ENCODE results near the gene TMEM181. TPM values are rescaled to one million over a fixed set of nuclear protein-coding genes. Genes with fewer than 3 reads are reported as not detected.

The TMEM181 gene
- total and polyA plus RNA-seq, 9 donors, result 7.3 to 21.9 (median 12.7) TPM

DNA sequence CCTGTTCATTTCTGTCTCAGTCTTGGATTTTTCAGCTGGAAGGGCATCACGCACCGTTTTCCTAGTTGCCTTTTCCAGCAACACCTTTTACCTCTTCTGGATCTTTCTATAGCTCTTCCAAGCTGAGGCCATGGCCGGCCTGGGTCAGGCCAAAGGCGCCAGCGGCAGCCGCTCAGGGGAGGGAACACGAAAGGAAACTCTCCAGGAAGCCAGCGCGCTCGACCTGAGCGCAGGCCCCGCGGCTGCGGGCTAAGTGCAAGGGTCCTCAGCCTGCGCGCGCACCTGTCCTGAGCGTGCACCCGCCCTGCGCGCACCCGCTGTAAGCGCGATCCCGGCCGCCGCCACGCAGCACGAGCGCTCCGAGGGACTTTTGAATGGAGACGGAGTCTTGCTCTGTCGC is 43.8 kb upstream of the TMEM181 start:
- 16 to 23% (median 18%) methylated on average over 33 of the region's 33 CpGs for WGBS, 3 donors
- TF ChIP-seq EP300 (IDR thresholded peaks at IDR 0.05) (no peak), POLR2A (IDR thresholded peaks at IDR 0.05) (no peak), CTCF (IDR thresholded peaks at IDR 0.05) (no peak)
- no peak overlapping the region for H3K4me3 ChIP-seq
- no peaks in the 10 kb centered on the region for H3K36me3 ChIP-seq
- H3K4me1 ChIP-seq (ENCODE audit: insufficient read depth), result peaks cover 1% of the 10 kb centered on the region
- H3K27me3 ChIP-seq, result no peaks in the 10 kb centered on the region
- H3K27ac ChIP-seq, result no peak overlapping the region
- DNase-seq, result no peak
- intact Hi-C loops (cut with DNase I), result no loop called here
- no peaks in the 10 kb centered on the region for H3K9me3 ChIP-seq

GRCh38 chr6:158517038-158517437 is 42.9 kb upstream of the TMEM181 start:
- TF ChIP-seq EP300 (IDR thresholded peaks at IDR 0.05), result no peak
- no peak for TF ChIP-seq CTCF (IDR thresholded peaks at IDR 0.05)
- TF ChIP-seq POLR2A (IDR thresholded peaks at IDR 0.05), result no peak
- WGBS, 3 donors, result 88 to 92% (median 89%) methylated on average over 8 of the region's 8 CpGs
- peaks cover 1% of the 10 kb centered on the region for H3K4me1 ChIP-seq (ENCODE audit: insufficient read depth)
- no peak overlapping the region for H3K27ac ChIP-seq
- no peaks in the 10 kb centered on the region for H3K36me3 ChIP-seq
- no peaks in the 10 kb centered on the region for H3K9me3 ChIP-seq
- DNase-seq, result no peak
- intact Hi-C loops (cut with DNase I), result no loop called here
- no peak overlapping the region for H3K4me3 ChIP-seq
- no peaks in the 10 kb centered on the region for H3K27me3 ChIP-seq

GRCh38 chr6:158517581-158517980 is 42.3 kb upstream of the TMEM181 start:
- no peaks in the 10 kb centered on the region for H3K36me3 ChIP-seq
- intact Hi-C loops (cut with DNase I), result no loop called here
- no peak overlapping the region for H3K27ac ChIP-seq
- no peaks in the 10 kb centered on the region for H3K27me3 ChIP-seq
- no peak for DNase-seq
- TF ChIP-seq EP300 (IDR thresholded peaks at IDR 0.05) (no peak), POLR2A (IDR thresholded peaks at IDR 0.05) (no peak), CTCF (IDR thresholded peaks at IDR 0.05) (no peak)
- peaks cover 1% of the 10 kb centered on the region for H3K4me1 ChIP-seq (ENCODE audit: insufficient read depth)
- H3K9me3 ChIP-seq, result no peaks in the 10 kb centered on the region
- WGBS, 3 donors, result 78 to 84% (median 83%) methylated on average over 5 of the region's 5 CpGs
- H3K4me3 ChIP-seq, result no peak overlapping the region

- TF ChIP-seq EP300 (IDR thresholded peaks at IDR 0.05), result no peak
- peak in 1 of 3 donors; percentile 30 for TF ChIP-seq CTCF (IDR thresholded peaks at IDR 0.05)
- no peak overlapping the region for H3K27ac ChIP-seq
- H3K9me3 ChIP-seq, result no peaks in the 10 kb centered on the region
- H3K27me3 ChIP-seq, result no peaks in the 10 kb centered on the region
- peaks cover 1% of the 10 kb centered on the region for H3K4me1 ChIP-seq (ENCODE audit: insufficient read depth)
- intact Hi-C loops (cut with DNase I), result no loop called here
- WGBS, 3 donors, result 5 to 7% (median 5%) methylated on average over 18 of the region's 18 CpGs
- DNase-seq, result peak in 4 of 5 donors; percentile 28 to 51 (median 39)
- peak overlapping the region; percentile 18 for H3K4me3 ChIP-seq
- no peaks in the 10 kb centered on the region for H3K36me3 ChIP-seq
Measured at GRCh38 chr6:158518191-158519127, 41.4 kb upstream of the TMEM181 start.
